GM18505 (cell line): ENCODE measurements around the gene CARD10.

Source experiments
- ATAC-seq: cut with Tn5 transposase; IDR thresholded peaks from one replicate; pipeline ENCODE4 v1.9.1; 2021; ENCODE audit not compliant: unreplicated experiment
- POLR2A ChIP-seq: IDR thresholded peaks from 4 replicates; pipeline ENCODE4 v1.6.1; 2011; ENCODE audit warnings: borderline replicate concordance; ENCODE audit not compliant: insufficient read depth, insufficient read length; ENCODE audit errors: extremely low read depth

Gene CARD10

DNA sequence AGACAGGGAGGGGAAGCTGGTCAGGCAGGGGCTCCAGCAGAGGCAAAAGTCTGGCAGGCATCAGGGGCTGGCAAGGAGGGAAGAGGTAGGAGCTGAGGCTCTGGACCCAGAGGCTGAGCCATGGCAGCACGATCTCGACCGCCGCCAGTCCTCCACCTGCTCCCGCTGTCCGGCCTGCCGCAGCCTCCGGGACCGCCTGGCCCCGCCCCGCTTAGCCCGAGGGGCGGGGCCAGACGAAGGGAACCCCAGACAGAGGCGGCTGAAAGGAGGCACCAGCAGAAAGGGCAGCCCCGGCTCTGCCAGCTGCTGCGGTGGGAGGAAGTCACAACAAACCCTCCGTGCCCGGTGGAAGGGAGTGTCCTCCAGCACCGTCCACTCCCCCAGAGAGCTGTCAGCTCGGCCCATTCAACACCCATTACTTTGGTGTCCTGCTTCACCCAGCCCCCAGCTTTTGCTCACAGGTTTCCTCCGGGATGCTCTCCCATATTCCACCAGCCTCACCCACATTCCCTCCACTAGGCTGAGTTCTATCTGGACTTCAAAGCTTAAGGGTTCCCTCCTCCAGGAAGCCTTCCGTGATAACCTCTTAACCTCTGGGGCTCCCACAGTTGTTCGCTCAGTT is 32.9 kb downstream of the CARD10 start, which contains the start of gene MFNG:
Gene MFNG, minus strand, starts transcription at position 161 of the 622 bp plus-strand sequence. CDS start 207 bp downstream, outside the sequence.
- peak; percentile 45 for ATAC-seq
- TF ChIP-seq POLR2A = peak; percentile 78

DNA sequence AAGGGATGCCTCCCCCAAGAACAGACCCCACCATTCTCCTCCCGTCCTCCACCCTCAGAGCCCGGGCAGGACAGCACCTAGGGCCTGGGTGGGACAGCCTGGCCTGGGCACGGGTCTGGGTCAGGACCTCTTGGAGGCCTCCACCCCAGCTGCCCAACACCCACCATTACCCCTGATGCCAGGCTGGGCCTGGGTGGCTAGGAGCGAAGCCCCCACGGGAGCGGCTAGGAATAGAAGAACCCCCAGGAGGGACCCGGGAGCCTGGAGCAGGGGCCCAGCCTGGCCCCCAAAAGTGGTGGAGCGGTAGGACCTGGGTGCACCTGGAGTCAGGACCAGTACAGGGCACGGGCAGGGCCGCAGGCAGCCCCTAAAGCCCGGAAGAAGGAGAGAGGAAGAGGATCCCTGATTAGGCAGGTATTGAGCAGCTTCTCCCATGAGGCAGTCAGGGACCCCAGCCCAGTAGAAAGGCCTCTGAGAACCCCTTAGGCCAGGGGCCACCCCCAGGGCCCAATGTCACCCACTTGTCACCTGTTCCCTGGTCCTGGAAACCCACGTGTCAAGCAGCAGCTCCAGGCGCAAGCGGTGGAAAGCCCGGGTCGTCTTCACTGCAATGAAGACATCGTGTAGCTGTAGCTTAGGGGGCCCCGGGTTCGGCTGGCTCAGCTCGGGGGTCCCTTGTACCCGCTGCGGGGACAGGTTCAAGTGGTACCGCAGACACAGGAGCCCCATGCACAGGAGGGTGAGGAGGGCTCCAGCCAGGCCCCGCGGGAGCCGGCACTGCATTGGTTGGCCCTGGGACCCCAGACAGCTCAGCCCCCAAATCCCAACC is 33.6 kb downstream of the CARD10 start:
- ATAC-seq = peak; percentile 11
- no peak for TF ChIP-seq POLR2A

DNA sequence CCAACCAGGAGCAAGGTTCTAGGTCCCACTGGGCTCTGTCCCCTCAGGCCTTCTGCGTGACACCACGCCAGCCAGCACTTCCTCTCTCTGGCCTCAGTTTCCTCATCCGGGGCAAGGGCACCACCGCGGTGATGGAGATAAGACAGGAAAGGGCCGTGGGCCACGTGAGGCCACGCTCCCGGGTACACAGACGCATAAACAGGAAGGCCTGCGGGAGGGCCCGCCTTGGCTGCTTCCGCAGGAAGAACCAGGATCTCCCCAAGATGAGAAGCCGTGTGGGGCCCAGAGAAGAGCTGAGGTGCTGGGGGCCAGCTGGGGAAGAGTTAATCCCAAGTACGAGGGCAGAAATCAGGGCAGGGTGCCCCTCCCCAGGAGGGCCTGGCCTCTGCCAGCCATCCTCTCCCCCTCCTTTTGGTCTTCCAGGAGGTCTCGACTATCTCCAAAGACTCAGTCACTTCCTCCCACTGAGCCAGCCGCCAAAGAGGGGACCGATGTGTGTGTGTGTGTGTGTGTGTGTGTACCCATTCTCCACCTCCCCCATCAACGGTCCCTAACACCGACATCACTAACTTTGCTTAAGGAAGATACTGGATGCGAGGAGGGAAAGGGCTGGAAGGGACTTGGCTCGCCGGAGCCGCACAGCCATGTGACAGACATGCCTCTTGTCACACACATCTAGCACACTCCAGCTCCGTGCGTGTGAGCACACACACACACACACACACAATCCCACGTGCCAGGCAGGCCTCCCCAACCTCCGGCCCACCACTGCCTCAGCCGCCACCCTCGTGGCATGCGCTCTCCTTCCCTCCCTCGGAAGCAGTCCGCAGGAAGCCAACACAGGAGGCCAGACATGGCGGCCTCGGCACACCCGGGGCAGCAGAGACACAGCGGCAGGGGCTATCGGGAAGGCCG is 34.5 kb downstream of the CARD10 start:
- ATAC-seq = no peak
- TF ChIP-seq POLR2A = peak; percentile 82

DNA sequence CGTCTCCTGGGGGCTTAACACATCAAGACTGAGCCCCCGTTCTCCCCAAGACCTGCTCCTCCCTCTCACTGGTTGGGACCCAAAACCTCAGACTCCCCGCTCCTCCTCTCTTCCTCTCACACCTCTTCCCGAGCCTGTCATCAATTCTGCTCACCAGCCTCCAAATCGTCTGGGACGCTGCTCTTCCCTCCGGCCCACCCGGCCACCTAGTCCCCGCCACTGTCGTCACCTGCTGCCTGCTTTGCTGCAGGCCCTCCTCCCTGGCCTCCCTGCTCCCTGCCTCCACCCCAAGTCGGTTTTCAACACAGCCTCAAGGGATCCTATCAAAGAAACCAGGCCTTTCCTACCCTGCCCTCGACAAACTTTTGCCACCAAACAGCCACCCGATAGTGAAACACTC is 36.2 kb downstream of the CARD10 start:
- TF ChIP-seq POLR2A = no peak
- ATAC-seq = no peak

DNA sequence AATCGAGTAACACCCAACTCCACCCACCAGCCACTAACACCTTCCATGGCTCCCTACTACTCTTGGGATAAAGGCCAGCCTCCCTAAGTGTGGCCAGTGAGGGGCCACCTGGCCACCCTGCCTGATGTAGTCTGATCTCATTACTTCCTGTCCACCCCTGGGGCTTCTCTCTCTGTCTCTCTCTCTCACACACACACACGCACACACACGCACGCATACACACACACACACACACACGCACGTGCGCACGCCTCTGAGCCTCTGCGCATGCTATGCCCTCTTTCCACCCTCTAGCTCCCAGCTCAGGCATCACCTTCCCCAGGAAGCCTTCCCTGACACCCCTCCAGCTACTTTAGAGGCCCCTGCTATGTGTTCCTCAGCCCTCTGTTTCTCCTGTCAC is 37.0 kb downstream of the CARD10 start:
- TF ChIP-seq POLR2A = no peak

DNA sequence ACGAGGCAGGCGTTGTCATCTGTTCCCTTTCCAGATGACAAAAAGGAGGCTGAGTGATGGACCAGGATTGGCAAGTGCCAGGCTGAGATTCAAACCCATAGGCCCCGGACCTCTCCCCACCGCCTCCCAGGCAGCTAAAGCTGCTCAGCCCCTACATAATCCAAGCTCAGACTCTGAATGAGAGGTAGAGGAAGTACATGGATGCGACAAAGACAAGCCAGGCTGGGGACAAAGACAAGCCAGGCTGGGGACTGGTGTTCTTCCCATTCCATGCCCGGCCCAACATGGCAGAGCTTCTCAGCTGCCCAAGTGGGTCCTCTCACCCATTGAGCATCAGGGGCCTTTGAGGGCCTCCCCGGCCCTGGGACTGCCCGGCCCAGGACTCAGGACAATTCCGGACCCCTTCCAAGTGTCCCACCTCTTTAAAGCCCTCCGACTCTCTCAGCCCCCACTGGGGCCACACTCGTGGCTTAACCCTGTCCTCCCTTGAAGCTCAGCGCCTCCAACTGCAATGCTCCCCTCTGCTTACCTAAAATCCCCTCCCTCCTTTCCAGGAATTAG is 37.8 kb downstream of the CARD10 start:
- TF ChIP-seq POLR2A = no peak
- no peak for ATAC-seq

More for the DNA sequence above, 37.0 kb downstream of the CARD10 start:
- no peak for ATAC-seq

DNA sequence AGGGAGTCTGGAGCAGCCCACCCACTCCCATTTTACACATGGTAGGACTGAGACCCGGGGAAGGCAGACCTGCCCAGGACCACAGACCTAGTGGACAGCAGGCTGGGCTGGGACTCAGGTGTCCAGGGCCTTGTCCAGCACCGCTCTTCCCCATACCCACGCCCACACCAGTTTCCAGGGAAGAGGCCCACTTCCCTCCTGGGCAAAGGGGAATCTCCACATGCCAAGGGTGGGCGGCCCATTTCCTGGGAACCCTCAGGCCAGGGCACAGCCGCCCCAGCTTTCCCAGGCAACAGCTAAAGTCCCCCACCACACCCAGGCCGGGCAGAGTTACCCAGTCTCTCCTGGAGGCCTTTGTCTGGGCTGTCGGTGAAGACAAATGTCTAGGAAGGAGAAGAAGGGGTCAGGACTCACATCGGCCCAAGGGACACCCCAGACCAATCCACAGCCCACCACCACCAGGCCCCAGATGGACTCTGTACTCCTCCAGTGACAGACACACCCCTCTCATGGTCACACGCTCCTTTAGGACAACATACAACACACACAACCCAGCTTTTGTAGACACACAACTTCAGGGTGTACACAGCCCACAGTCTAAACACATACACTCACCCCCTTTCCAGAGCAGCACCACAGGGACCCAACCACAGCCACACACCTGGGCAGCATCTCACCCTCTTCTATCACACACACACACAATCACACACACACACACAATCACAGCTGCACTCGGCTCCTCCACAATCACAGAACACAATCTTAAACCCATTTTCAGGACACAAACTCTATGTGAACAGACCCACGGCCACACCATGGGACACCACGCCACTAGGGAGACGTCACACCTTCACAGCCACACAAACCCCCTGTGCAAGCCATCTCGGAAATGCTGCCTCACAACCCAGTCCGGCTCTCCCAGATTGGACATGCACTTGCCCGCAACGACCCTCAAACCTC is 38.5 kb downstream of the CARD10 start:
- ATAC-seq = no peak
- TF ChIP-seq POLR2A = no peak

DNA sequence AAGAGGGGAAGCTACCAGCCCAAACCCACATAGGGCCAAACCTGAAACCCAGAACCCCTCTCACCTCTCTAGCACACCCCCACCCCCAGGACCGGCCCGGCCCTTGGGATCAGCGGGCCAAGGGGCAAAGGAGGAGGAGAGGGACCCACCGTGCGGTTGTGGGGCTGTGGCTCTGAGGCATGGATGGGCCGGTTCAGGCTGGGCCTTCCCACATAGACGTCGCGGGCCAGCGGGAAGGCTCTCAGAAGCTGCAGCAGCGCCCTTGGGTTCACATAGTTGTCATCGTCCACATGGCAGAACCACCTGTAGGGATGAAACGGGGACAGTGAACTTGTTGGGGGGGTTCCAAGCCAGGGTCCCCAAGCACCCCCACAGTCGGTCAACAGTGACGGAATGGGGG is 40.0 kb downstream of the CARD10 start:
- no peak for ATAC-seq
- no peak for TF ChIP-seq POLR2A

DNA sequence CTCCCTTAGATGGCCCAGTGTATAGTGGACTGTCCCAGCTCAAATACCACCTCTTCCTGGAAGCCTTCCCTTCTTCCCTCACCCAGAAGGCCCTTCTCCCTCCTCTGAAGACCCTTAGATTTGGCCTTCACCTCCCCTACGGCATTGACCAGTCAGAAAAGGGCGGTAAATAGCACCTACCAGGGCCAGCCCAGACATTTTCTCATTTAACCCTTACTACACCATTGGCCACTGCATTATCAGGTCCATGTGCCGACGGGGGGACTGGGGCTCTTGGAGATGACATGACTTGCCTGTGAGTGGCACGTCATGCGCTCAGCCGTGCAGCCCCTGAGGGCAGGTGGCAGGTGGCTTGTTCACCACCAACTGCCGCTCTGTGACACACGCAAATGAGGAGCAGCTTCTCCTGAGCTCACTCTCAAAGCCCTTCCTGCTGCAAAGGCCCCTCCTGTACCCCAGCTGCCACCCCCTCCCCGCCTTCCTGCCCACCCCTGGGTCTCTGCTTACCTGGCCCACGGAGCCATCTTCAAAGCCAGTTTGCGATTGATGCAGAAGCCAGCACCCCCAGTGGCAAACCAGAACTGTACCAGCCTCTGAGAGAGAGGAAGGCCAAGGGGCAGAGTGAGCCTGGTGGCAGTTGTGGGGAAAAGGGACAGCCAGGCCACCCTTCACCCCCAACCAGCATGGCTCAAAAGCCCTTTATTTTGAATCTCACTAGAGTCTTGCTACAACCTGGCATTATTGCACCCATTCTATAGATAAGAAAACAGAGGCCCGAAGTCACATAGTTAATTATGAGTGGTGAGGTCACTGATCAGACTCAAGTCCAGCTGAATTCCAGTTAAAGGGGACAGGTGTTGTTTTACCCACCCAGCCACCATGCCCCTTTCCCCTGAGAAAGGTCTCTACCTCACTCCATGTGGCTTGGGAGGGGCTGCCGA is 42.6 kb downstream of the CARD10 start:
- ATAC-seq = no peak
- TF ChIP-seq POLR2A = no peak

DNA sequence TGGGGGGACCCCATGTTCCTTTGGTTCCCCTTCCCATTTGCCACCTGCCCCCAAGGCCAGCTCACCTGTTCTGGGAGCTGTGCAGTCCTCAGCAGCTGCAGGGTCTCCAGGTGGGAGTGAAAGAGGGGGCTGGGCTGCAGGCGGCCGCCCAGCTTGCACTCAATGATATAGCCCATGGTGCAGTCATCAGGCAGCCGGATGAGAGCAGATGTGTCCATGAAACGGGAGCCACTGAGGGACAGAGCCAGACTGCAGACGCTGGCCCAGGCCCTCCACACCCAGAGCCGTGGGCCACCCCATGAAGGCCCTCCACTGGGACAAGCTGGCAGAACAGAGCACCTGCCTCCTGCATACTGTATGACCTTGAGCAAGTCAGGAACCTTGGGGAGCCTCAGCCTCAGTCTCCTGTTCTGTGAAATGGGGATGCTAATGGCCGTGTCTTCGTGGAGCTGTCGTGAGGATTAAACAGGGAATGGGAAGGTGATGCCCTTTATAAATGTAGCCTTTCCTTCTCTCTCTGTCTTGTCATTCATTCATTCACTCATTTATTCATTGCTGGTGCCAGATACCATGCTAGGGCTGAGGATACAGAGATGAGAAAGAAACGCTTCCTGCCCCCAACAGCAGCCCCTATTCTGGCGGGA is 44.6 kb downstream of the CARD10 start:
- ATAC-seq = no peak
- no peak for TF ChIP-seq POLR2A

DNA sequence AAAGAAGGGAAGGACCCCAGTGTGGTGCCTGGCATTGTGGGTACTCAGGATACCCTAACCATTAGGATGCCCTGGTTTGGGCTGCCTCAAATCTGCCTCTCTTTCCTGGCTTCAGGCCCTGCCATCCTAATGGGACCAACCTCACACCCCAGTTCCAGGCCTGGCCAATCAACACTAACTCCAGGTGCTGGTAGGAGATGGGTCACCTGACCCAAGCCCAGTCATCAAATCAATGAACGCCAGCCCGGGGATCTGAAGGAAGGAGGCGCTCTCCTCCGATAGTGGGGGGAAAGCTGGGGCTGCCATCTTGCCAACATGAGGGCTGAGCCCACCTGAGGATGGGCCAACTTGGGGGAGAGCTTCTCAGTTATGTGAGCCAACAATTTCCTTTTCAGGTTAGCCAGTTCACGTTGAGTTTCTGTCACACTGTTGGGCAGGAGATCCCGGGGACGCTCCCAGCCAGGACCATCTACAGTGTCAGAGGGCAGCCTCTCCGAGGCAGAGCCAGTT is 45.7 kb downstream of the CARD10 start:
- TF ChIP-seq POLR2A = no peak
- ATAC-seq = no peak

DNA sequence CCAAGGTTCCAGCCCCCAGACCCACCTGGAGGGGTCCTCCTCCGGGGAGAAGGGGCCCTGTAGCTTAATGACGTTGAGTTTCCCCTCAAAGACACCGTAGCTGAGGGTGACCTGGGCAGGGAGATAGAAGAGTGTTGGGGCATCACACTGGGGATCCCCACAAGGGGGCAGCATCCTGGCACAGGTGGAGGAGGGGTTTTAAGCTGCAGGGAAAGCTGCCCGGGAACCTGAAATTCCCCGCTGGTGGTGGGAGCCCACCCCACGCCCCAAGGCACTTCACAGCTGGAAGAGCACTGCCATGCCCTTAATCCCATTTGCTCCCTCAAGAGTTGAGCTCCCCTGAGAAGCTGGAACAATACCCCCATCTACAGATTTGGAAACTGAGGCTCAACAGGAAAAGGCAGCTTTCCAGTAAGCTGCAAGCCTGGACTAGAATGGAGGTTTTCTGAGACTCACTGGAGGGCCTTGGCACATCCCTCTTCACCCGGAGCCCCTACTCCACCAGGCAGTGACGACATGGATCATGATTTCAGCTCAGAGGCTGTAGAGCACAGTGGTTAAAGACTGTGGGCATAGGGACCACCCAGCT is 46.7 kb downstream of the CARD10 start:
- TF ChIP-seq POLR2A = no peak
- ATAC-seq = no peak
